IMR-90 (cell line): ENCODE results near the gene FMNL1. TPM values are rescaled to one million over a fixed set of nuclear protein-coding genes. Genes with fewer than 3 reads are reported as not detected.

Experiments
- ATAC-seq: fragments of 200-7000 bp; cut with Tn5 transposase; 2 replicates; pipeline ENCODE4 v1.9.1; 2020; ENCODE audit warnings: low read depth, mild to moderate bottlenecking, moderate library complexity
- BruUV-seq: library from RNA; stranded (reverse); fragments of 400-500 nt; replicated peaks from 2 replicates; lab custom pipeline; 2021; lab: Mats Ljungman, UMichigan
- CTCF ChIA-PET: fragments of 300-600 bp; formaldehyde crosslinking; extraction: SDS; loops from one replicate; lab custom pipeline; 2021; ENCODE audit warnings: antibody characterized with exemption; lab: Yijun Ruan, JAX
- POLR2A ChIA-PET: fragments of 300-600 bp; sonication (Branson Sonifier 250); formaldehyde crosslinking; loops from one replicate; lab custom pipeline; 2022; ENCODE audit warnings: antibody characterized with exemption; ENCODE audit not compliant: unreplicated experiment; lab: Charles Lee
- DNase-seq: peaks from one replicate; pipeline ENCODE4 v3.0.0; 2013
- H2AFZ ChIP-seq: replicated peaks from 2 replicates; pipeline ENCODE3; 2013; ENCODE audit warnings: low read length, mild to moderate bottlenecking; ENCODE audit not compliant: poor library complexity
- H2AK5ac ChIP-seq: 2 replicates; pipeline ENCODE4 v1.6.1; 2013; ENCODE audit warnings: low read depth, low read length, inconsistent platforms
- H2AK9ac ChIP-seq: replicated peaks from 2 replicates; pipeline ENCODE3; 2013; ENCODE audit warnings: mild to moderate bottlenecking, low read depth, low read length, moderate library complexity; ENCODE audit not compliant: poor library complexity
- H2BK120ac ChIP-seq: 2 replicates; pipeline ENCODE4 v1.6.1; 2013; ENCODE audit warnings: low read depth, low read length, inconsistent platforms
- H2BK15ac ChIP-seq: 3 replicates; pipeline ENCODE4 v1.6.1; 2013; ENCODE audit warnings: low read depth, low read length, inconsistent platforms
- H2BK20ac ChIP-seq: 2 replicates; pipeline ENCODE4 v1.6.1; 2013; ENCODE audit warnings: low read depth, mild to moderate bottlenecking, inconsistent platforms, low read length, moderate library complexity
- H2BK5ac ChIP-seq: 2 replicates; pipeline ENCODE4 v1.6.1; 2013; ENCODE audit warnings: mild to moderate bottlenecking, low read depth, low read length, inconsistent platforms; ENCODE audit not compliant: poor library complexity, severe bottlenecking
- H3K14ac ChIP-seq: replicated peaks from 2 replicates; pipeline ENCODE4 v1.6.1; 2013; ENCODE audit warnings: low read depth, low read length, inconsistent platforms
- H3K18ac ChIP-seq: 2 replicates; pipeline ENCODE4 v1.6.1; 2013; ENCODE audit warnings: low read depth, low read length, control low read depth
- H3K23ac ChIP-seq: 2 replicates; pipeline ENCODE4 v1.6.1; 2013; ENCODE audit warnings: low read depth, low read length, inconsistent platforms
- H3K27ac ChIP-seq: 2 replicates; pipeline ENCODE4 v1.5.1; 2013; ENCODE audit warnings: mild to moderate bottlenecking, control low read depth, low read length; ENCODE audit not compliant: insufficient read depth
- H3K27me3 ChIP-seq: 2 replicates; pipeline ENCODE4 v1.6.1; 2013; ENCODE audit warnings: low read length; ENCODE audit not compliant: control insufficient read depth, insufficient read depth
- H3K36me3 ChIP-seq: 2 replicates; pipeline ENCODE4 v1.6.1; 2013; ENCODE audit warnings: low read length, mixed read lengths; ENCODE audit not compliant: control insufficient read depth, insufficient read depth
- H3K4ac ChIP-seq: 2 replicates; pipeline ENCODE4 v1.6.1; 2013; ENCODE audit warnings: low read depth, low read length, inconsistent platforms
- H3K4me1 ChIP-seq: 2 replicates; pipeline ENCODE4 v1.6.1; 2013; ENCODE audit warnings: low read length, mixed read lengths; ENCODE audit not compliant: control insufficient read depth, insufficient read depth
- H3K4me2 ChIP-seq: 2 replicates; pipeline ENCODE4 v1.6.1; 2013; ENCODE audit warnings: low read depth, mild to moderate bottlenecking, control low read depth, low read length, moderate library complexity
- H3K4me3 ChIP-seq: 2 replicates; pipeline ENCODE4 v1.5.1; 2013; ENCODE audit warnings: low read depth, mild to moderate bottlenecking, control low read depth, low read length, moderate library complexity; ENCODE audit not compliant: insufficient read depth
- H3K56ac ChIP-seq: 2 replicates; pipeline ENCODE4 v1.6.1; 2013; ENCODE audit warnings: low read length, inconsistent platforms; ENCODE audit not compliant: insufficient read depth; ENCODE audit errors: extremely low read depth
- H3K79me1 ChIP-seq, 2 experiments: 2 replicates each; pipeline ENCODE4 v1.6.1; 2013; ENCODE audit warnings: low read length in 2 of 2, inconsistent platforms in 1 of 2, low read depth in 1 of 2
- H3K9ac ChIP-seq: 2 replicates; pipeline ENCODE4 v1.6.1; 2013; ENCODE audit warnings: low read depth, low read length, control low read depth
- H3K9me1 ChIP-seq: 2 replicates; pipeline ENCODE4 v1.6.1; 2013; ENCODE audit warnings: low read length, inconsistent platforms; ENCODE audit not compliant: insufficient read depth
- H3K9me3 ChIP-seq: 2 replicates; pipeline ENCODE4 v1.6.1; 2013; ENCODE audit warnings: low read length; ENCODE audit not compliant: control insufficient read depth, insufficient read depth
- H4K20me1 ChIP-seq: 2 replicates; pipeline ENCODE4 v1.6.1; 2013; ENCODE audit warnings: low read length, inconsistent platforms; ENCODE audit not compliant: insufficient read depth
- H4K5ac ChIP-seq: 2 replicates; pipeline ENCODE4 v1.6.1; 2013; ENCODE audit warnings: mild to moderate bottlenecking, low read depth, low read length, control low read depth
- H4K8ac ChIP-seq, 2 experiments: 2 replicates each; pipeline ENCODE4 v1.6.1; 2013; ENCODE audit warnings: low read depth in 2 of 2, low read length in 2 of 2, control low read depth in 1 of 2, inconsistent platforms in 1 of 2
- H4K91ac ChIP-seq: 2 replicates; pipeline ENCODE4 v1.6.1; 2013; ENCODE audit warnings: low read depth, low read length, inconsistent platforms; ENCODE audit not compliant: insufficient read depth
- BHLHE40 ChIP-seq: fragments of 150-350 bp; IDR thresholded peaks from 2 replicates; pipeline ENCODE4 v1.6.1; 2016; ENCODE audit warnings: mild to moderate bottlenecking, low read depth, low read length
- CEBPB ChIP-seq: IDR thresholded peaks from 2 replicates; pipeline ENCODE4 v1.6.1; 2012; ENCODE audit warnings: low read depth, low read length, improper control_type of control experiment
- CHD1 ChIP-seq: IDR thresholded peaks from 2 replicates; pipeline ENCODE4 v1.6.1; 2012; ENCODE audit warnings: low read depth, low read length, improper control_type of control experiment
- FOS ChIP-seq: fragments of 150-350 bp; IDR thresholded peaks from 2 replicates; pipeline ENCODE4 v1.6.1; 2016; ENCODE audit warnings: low read depth, low read length
- MAFK ChIP-seq: IDR thresholded peaks from 2 replicates; pipeline ENCODE4 v1.6.1; 2012; ENCODE audit warnings: low read depth, low read length, improper control_type of control experiment
- MAZ ChIP-seq: IDR thresholded peaks from 2 replicates; pipeline ENCODE4 v1.6.1; 2012; ENCODE audit warnings: low read depth, mild to moderate bottlenecking, low read length, improper control_type of control experiment, moderate library complexity, borderline replicate concordance
- MXI1 ChIP-seq: IDR thresholded peaks from 2 replicates; pipeline ENCODE4 v1.6.1; 2012; ENCODE audit warnings: low read depth, mild to moderate bottlenecking, low read length, moderate library complexity, borderline replicate concordance
- NFE2L2 ChIP-seq: fragments of 150-350 bp; IDR thresholded peaks from 2 replicates; pipeline ENCODE4 v1.6.1; 2016; ENCODE audit warnings: low read depth, mild to moderate bottlenecking, low read length
- POLR2A ChIP-seq: IDR thresholded peaks from 2 replicates; pipeline ENCODE4 v1.6.1; 2012; ENCODE audit warnings: mild to moderate bottlenecking, low read depth, low read length
- RAD21 ChIP-seq: IDR thresholded peaks from 2 replicates; pipeline ENCODE4 v1.6.1; 2012; ENCODE audit warnings: low read length, improper control_type of control experiment
- RCOR1 ChIP-seq: IDR thresholded peaks from 2 replicates; pipeline ENCODE4 v1.6.1; 2012; ENCODE audit warnings: mild to moderate bottlenecking, low read length, improper control_type of control experiment; ENCODE audit not compliant: insufficient replicate concordance
- RFX5 ChIP-seq: IDR thresholded peaks from 2 replicates; pipeline ENCODE4 v1.8.0; 2012; ENCODE audit warnings: low read depth, mild to moderate bottlenecking, low read length, moderate library complexity
- SMC3 ChIP-seq: fragments of 150-350 bp; IDR thresholded peaks from 2 replicates; pipeline ENCODE4 v1.6.1; 2016; ENCODE audit warnings: low read depth, mild to moderate bottlenecking, antibody characterized with exemption, low read length, moderate library complexity
- WGBS, 2 experiments: methylation state at CpG; one replicate each; pipeline versions ENCODE4 v1.1.5 to v1.1.7; 2013; ENCODE audit warnings: missing lambda C conversion rate in 2 of 2; ENCODE audit not compliant: insufficient read length in 1 of 2; ENCODE audit errors: extremely low coverage in 2 of 2; 5-methylcytosine and 5-hydroxymethylcytosine counted together
- dilution Hi-C: fragments of 300-500 bp; cut with HindIII; formaldehyde crosslinking; loops from one replicate; pipeline ENCODE4 v1.14.3; 2018; ENCODE audit warnings: low sequenced_read_pairs; ENCODE audit not compliant: unreplicated experiment
- in situ Hi-C: fragments of 300-500 bp; cut with MboI; formaldehyde crosslinking; loops from 3 replicates; pipeline ENCODE4 v1.14.3; 2019; ENCODE audit warnings: low sequenced_read_pairs, inconsistent platforms, mixed read lengths
- intact Hi-C: fragments of 100-400 bp; cut with micrococcal nuclease; formaldehyde crosslinking; loops from 2 replicates; pipeline ENCODE4 v1.10.0; 2022
- polyA plus RNA-seq, 3 experiments: library from polyadenylated mRNA; depleted of rRNA; stranded (reverse); fragments of >200 nt; gene quantifications; 2 replicates each; pipeline ENCODE4 v1.2.3, GENCODE V29; 2012; ENCODE audit warnings: low replicate concordance in 1 of 3
- total RNA-seq: library from RNA; depleted of rRNA; stranded (reverse); fragments of >200 nt; gene quantifications from 2 replicates; pipeline ENCODE4 v1.2.3, GENCODE V29; 2012
- TF ChIP-seq, protein P1 (sequence below): conservative IDR thresholded peaks from 2 replicates; pipeline ENCODE4 v1.5.1; 2012; ENCODE audit warnings: mild to moderate bottlenecking, low read depth, low read length, improper control_type of control experiment
- TF ChIP-seq, protein P2 (sequence below): fragments of 150-350 bp; IDR thresholded peaks from 2 replicates; pipeline ENCODE4 v1.6.1; 2017; ENCODE audit warnings: mild to moderate bottlenecking, antibody characterized with exemption, low read length, low read depth
- TF ChIP-seq, protein P3 (sequence below): fragments of 150-350 bp; IDR thresholded peaks from 2 replicates; pipeline ENCODE4 v1.6.1; 2016; ENCODE audit warnings: low read depth, mild to moderate bottlenecking, low read length, moderate library complexity, borderline replicate concordance

FMNL1 gene
- total and polyA plus RNA-seq, 2 of the 4 experiments (the other 2 are of a cell fraction), result 0.36 to 2.3 TPM

DNA sequence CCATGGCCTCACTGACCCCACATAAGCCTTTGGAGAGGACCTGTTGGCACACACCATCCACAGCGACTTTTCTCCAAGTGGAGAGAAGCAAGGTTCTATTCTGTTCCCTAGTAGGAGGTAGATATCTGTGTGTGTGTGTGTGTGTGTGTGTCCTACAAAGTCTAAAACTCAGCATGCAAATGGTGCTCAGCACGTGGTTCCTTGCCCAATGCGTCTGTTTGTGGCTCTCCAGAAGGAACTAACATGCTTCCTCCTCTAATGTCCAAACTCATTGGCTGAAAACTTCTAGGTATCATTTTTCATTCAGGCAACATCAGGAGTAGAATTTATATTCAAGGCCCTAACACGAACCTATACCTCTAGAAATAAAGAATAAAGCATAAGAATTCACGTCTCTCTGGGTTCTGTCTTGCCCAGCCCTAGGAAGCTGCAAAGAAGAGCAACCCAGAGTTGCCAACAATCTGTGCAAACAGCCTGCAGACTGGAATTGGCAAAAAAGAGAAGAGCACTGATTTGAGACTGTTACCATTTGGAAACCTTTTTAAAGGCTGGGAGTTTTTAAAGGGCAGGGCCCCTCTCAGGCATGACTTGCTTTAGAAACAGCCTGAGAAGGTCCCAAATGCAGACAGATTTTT lies 69.6 kb downstream of the FMNL1 start:
- no CpG with 5 or more reads among the region's 5 CpGs for WGBS, 2 experiments
- no TSS peak for BruUV-seq
- Histone ChIP-seq H2AK5ac (peak overlapping the region; percentile 14; the same call in 1 of the 2 replicates), H4K5ac (no peak overlapping the region), H3K23ac (0 out of 2 replicates have a peak overlapping the region, but pooled peaks have one; percentile 2), H3K18ac (no peak overlapping the region), H2BK15ac (no peak overlapping the region), H2BK120ac (no peak overlapping the region), H3K9ac (no peak overlapping the region), H3K9me3 (no peaks in the 10 kb centered on the region), H2AK9ac (no peak overlapping the region), H3K56ac (no peak overlapping the region), H3K9me1 (peaks cover 43% of the 10 kb centered on the region), H4K91ac (no peak overlapping the region), H2BK20ac (no peak overlapping the region), H3K4me3 (no peak overlapping the region), H3K4ac (no peak overlapping the region), H3K4me1 (peaks cover 37% of the 10 kb centered on the region), H3K27me3 (no peaks in the 10 kb centered on the region), H3K36me3 (peaks cover 39% of the 10 kb centered on the region), H2BK5ac (no peak overlapping the region), H3K14ac (no peak overlapping the region), H4K8ac (no peak overlapping the region), H3K79me1 (peaks cover 35 to 73% of the 10 kb centered on the region in 2 experiments), H3K27ac (no peak overlapping the region), H4K20me1 (peaks cover 67% of the 10 kb centered on the region), H3K4me2 (no peak overlapping the region), H2AFZ (no peak overlapping the region)
- ATAC-seq, result no peak
- in situ Hi-C loops (no loop called here), dilution Hi-C loops (no loop called here), intact Hi-C loops (loop anchor here (5.0 kb wide), 1 partner anchor 96 kb away; no protein-coding TSS in a partner anchor)
- TF ChIP-seq CEBPB (no peak), POLR2A (no peak), RFX5 (no peak), MAFK (no peak), NFE2L2 (no peak), RAD21 (no peak), CHD1 (no peak), MAZ (no peak), FOS (no peak), RCOR1 (no peak), SMC3 (no peak), MXI1 (no peak), BHLHE40 (no peak)
- TF ChIP-seq, protein P1, sequence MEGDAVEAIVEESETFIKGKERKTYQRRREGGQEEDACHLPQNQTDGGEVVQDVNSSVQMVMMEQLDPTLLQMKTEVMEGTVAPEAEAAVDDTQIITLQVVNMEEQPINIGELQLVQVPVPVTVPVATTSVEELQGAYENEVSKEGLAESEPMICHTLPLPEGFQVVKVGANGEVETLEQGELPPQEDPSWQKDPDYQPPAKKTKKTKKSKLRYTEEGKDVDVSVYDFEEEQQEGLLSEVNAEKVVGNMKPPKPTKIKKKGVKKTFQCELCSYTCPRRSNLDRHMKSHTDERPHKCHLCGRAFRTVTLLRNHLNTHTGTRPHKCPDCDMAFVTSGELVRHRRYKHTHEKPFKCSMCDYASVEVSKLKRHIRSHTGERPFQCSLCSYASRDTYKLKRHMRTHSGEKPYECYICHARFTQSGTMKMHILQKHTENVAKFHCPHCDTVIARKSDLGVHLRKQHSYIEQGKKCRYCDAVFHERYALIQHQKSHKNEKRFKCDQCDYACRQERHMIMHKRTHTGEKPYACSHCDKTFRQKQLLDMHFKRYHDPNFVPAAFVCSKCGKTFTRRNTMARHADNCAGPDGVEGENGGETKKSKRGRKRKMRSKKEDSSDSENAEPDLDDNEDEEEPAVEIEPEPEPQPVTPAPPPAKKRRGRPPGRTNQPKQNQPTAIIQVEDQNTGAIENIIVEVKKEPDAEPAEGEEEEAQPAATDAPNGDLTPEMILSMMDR, result no peak
- TF ChIP-seq, protein P2, sequence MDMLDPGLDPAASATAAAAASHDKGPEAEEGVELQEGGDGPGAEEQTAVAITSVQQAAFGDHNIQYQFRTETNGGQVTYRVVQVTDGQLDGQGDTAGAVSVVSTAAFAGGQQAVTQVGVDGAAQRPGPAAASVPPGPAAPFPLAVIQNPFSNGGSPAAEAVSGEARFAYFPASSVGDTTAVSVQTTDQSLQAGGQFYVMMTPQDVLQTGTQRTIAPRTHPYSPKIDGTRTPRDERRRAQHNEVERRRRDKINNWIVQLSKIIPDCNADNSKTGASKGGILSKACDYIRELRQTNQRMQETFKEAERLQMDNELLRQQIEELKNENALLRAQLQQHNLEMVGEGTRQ, result no peak
- TF ChIP-seq, protein P3, sequence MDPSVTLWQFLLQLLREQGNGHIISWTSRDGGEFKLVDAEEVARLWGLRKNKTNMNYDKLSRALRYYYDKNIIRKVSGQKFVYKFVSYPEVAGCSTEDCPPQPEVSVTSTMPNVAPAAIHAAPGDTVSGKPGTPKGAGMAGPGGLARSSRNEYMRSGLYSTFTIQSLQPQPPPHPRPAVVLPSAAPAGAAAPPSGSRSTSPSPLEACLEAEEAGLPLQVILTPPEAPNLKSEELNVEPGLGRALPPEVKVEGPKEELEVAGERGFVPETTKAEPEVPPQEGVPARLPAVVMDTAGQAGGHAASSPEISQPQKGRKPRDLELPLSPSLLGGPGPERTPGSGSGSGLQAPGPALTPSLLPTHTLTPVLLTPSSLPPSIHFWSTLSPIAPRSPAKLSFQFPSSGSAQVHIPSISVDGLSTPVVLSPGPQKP, result no peak
- no peak for DNase-seq
- ChIA-PET POLR2A (no interaction called here), CTCF (no interaction called here)
